ENCODE data around the gene ZNHIT3. TPM values are rescaled to one million over a fixed set of nuclear protein-coding genes. Genes with fewer than 3 reads are reported as not detected.

Gene ZNHIT3
- total RNA-seq, 2 experiments from 2014 or later, result 39.0 to 43.7 TPM

DNA sequence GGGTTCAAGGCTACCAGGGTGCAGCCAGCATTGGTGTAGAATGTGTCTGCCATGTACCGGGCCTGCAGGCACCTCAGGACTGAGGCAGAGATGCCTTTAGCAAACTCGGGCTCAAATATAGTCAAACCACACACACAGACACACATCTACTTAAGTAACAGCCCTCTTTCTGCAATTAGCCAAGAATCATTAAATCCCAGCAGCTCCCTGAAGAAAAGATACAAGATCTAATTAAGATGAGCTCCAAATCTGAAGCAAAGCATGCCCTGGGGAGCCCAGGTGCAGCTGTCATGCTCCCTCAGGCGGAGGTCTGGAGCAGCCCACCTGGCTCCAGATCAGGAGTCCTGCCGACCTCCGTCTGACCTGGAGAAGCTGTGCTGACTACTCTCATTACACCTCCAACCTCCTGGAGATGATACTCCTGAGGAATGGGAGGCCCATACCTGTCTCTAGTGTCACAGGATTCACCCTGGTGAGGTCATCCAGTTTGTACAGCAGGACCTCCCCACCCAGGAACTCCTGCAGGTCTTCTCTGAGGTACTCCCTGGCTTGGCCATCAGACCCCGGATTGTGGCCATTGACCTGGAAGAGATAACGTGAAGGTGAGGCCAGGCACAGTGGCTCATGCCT lies 41.3 kb downstream of the ZNHIT3 start:
- H3K27ac Mint-ChIP-seq, result no peak overlapping the region
- peaks cover 38% of the 10 kb centered on the region for H3K4me1 Mint-ChIP-seq (ENCODE audit: low read depth)
- CTCF ChIA-PET, result interaction anchor here (0.8 kb wide), 1 partner anchor 24 kb away, joined by 3 read pairs; no protein-coding TSS in a partner anchor
- H3K27me3 Mint-ChIP-seq (ENCODE audit: low read depth), result no peaks in the 10 kb centered on the region
- H3K36me3 Mint-ChIP-seq (ENCODE audit: low read depth), result peaks cover 61% of the 10 kb centered on the region
- no peak for DNase-seq
- intact Hi-C loops (cut with micrococcal nuclease), result no loop called here
- H3K4me3 Mint-ChIP-seq, result no peak overlapping the region
- H3K9me3 Mint-ChIP-seq, result no peaks in the 10 kb centered on the region

GRCh38 chr17:36529121-36529520 lies 42.6 kb downstream of the ZNHIT3 start:
- Mint-ChIP-seq H3K4me3 (no peak overlapping the region), H3K27me3 (ENCODE audit: low read depth) (no peaks in the 10 kb centered on the region), H3K36me3 (ENCODE audit: low read depth) (peaks cover 65% of the 10 kb centered on the region), H3K9me3 (no peaks in the 10 kb centered on the region), H3K4me1 (ENCODE audit: low read depth) (peaks cover 49% of the 10 kb centered on the region), H3K27ac (no peak overlapping the region)
- intact Hi-C loops (cut with micrococcal nuclease), result no loop called here
- CTCF ChIA-PET, result interaction anchor here (0.6 kb wide), 1 partner anchor 53 kb away, joined by 3 read pairs; no protein-coding TSS in a partner anchor
- DNase-seq, result no peak

- Mint-ChIP-seq H3K9me3 (no peaks in the 10 kb centered on the region), H3K27ac (no peak overlapping the region), H3K27me3 (ENCODE audit: low read depth) (no peaks in the 10 kb centered on the region), H3K36me3 (ENCODE audit: low read depth) (peaks cover 41% of the 10 kb centered on the region), H3K4me3 (no peak overlapping the region), H3K4me1 (ENCODE audit: low read depth) (peaks cover 41% of the 10 kb centered on the region)
- no peak for DNase-seq
- CTCF ChIA-PET, result no interaction called here
- intact Hi-C loops (cut with micrococcal nuclease), result no loop called here
These were observed 46.0 kb downstream of the ZNHIT3 start for GRCh38 chr17:36532435-36532975.

DNA sequence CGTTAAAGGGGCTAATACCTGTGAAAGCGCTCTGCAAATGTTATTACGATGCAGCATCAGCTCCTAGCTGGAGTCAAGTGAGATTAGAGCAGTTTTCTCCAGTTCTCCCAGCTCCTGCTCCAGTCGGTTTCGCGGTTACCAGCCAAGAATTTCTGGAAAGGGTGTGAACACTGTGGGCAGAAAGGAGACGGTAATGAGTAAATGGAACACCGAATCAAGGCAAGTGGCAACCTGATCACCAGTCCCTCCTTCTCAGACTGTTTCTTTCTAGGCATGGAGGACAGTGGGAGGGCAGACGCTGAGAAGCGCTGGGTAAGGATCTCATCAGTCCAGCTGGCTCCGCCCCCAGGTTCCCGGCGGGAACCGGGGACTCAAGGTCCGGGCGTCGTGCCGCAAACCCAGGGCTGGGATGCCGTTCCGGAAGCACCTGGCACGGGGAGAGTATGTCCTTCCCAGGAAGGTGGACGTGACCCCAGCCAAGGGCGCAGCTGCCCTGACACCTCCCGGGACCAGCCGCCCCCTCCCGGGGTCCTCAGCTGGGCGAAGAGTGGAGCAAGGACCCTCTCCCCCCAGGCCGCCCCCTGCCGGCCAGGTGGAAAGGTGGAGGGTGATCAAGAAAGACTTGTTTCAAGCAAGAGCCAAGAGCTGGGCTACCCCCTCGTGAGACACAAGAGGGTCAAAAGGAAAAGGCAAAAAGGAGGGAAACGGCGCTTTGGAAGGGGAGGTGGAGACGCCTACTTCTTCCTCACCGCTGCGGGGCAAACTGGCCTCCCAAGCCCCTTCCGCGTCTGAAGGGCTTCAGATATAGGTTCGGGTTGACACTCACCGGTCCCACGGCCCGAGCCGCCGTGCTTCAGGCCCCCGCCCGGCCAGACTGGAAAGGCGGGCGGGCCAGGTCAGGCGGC lies 47.7 kb downstream of the ZNHIT3 start:
- Mint-ChIP-seq H3K27ac (peak overlapping the region; percentile 96), H3K27me3 (ENCODE audit: low read depth) (no peaks in the 10 kb centered on the region), H3K9me3 (no peaks in the 10 kb centered on the region), H3K36me3 (ENCODE audit: low read depth) (peaks cover 38% of the 10 kb centered on the region), H3K4me1 (ENCODE audit: low read depth) (peaks cover 46% of the 10 kb centered on the region), H3K4me3 (peak overlapping the region; percentile 98)
- CTCF ChIA-PET, result interaction anchor here (0.6 to 3.1 kb wide), 7 partner anchors 10 to 51 kb away, joined by 3 to 13 read pairs (median 4); no protein-coding TSS in a partner anchor
- peak; percentile 53 for DNase-seq
- intact Hi-C loops (cut with micrococcal nuclease), result loop anchor here (1.0 to 2.0 kb wide), 4 partner anchors 10 to 68 kb away; partner anchors contain the start of genes DHRS11 and ZNHIT3

- Mint-ChIP-seq H3K4me1 (ENCODE audit: low read depth) (peaks cover 48% of the 10 kb centered on the region), H3K4me3 (peak within 1 kb of the TSS; percentile 98), H3K36me3 (ENCODE audit: low read depth) (peaks cover 37% of the 10 kb centered on the region), H3K9me3 (no peaks in the 10 kb centered on the region), H3K27ac (peak within 1 kb of the TSS; percentile 96), H3K27me3 (ENCODE audit: low read depth) (no peaks in the 10 kb centered on the region)
- CTCF ChIA-PET, result interaction anchor here (1.0 to 3.1 kb wide), 5 partner anchors 9 to 50 kb away, joined by 3 to 13 read pairs (median 4); no protein-coding TSS in a partner anchor
- peak; percentile 86 for DNase-seq
- intact Hi-C loops (cut with micrococcal nuclease), result loop anchor here (1.0 to 2.0 kb wide), 5 partner anchors 9 to 67 kb away; partner anchors contain the start of genes DHRS11, GGNBP2 and ZNHIT3
These were observed 48.6 kb downstream of the ZNHIT3 start, which contains the start of the genes MYO19 and PIGW for GRCh38 chr17:36534840-36535668. TSS of gene MYO19 (minus strand) at chr17:36534868. CDS start at chr17:36532538, 2,330 bp downstream. TSS of gene PIGW (plus strand) at chr17:36534987. CDS start at chr17:36537102, 2,115 bp downstream.

DNA sequence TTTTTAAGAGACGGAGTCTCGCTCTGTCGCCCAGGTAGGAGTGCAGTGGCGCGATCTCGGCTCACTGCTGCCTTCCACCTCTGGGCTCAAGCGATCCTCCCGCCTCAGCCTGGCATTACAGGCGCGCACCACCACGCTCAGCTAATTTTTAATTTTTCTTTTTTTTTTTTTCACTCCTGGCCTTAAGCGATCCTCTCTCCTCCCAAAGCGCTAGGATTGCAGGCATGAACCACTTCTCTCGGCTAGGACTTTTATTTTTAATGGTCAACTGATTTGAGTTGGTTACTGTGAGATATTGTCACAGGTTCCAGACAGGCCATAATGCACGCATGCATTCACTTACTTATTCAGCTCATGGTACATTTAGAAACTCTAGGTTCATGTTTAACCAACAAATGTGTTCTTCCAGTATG lies 49.2 kb downstream of the ZNHIT3 start:
- Mint-ChIP-seq H3K27me3 (ENCODE audit: low read depth) (no peaks in the 10 kb centered on the region), H3K4me1 (ENCODE audit: low read depth) (peaks cover 48% of the 10 kb centered on the region), H3K27ac (peak overlapping the region; percentile 96), H3K4me3 (peak overlapping the region; percentile 98), H3K36me3 (ENCODE audit: low read depth) (peaks cover 34% of the 10 kb centered on the region), H3K9me3 (no peaks in the 10 kb centered on the region)
- CTCF ChIA-PET, result interaction anchor here (1.7 to 3.1 kb wide), 2 partner anchors 11 to 15 kb away, joined by 4 to 13 read pairs; no protein-coding TSS in a partner anchor
- DNase-seq, result no peak
- intact Hi-C loops (cut with micrococcal nuclease), result loop anchor here (1.0 to 2.0 kb wide), 3 partner anchors 9 to 55 kb away; partner anchors contain the start of genes DHRS11, GGNBP2 and ZNHIT3

DNA sequence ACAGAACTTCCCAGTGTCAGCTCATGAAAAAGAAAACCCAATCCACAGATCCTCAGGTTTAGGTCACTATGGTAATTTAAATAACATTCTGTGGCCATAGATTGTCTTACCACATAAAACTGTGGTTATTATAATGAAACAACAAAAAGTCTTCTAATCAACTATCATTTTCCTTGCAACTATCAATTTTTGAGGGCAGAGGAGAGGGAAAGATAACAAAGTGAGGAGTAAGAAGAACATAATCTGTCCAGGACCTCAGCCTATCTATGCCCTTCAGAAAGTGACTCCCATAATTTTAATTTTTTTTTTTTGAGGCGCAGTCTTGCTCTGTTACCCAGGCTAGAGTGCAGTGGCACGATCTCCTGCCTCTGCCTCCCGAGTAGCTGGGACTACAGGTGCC lies 54.2 kb downstream of the ZNHIT3 start:
- CTCF ChIA-PET, result interaction anchor here (0.8 kb wide), 1 partner anchor 62 kb away, joined by 4 read pairs; no protein-coding TSS in a partner anchor
- H3K4me1 Mint-ChIP-seq (ENCODE audit: low read depth), result peaks cover 36% of the 10 kb centered on the region
- intact Hi-C loops (cut with micrococcal nuclease), result loop anchor here (10.0 kb wide), 1 partner anchor 404 kb away; the partner anchor contains the start of gene AATF

DNA sequence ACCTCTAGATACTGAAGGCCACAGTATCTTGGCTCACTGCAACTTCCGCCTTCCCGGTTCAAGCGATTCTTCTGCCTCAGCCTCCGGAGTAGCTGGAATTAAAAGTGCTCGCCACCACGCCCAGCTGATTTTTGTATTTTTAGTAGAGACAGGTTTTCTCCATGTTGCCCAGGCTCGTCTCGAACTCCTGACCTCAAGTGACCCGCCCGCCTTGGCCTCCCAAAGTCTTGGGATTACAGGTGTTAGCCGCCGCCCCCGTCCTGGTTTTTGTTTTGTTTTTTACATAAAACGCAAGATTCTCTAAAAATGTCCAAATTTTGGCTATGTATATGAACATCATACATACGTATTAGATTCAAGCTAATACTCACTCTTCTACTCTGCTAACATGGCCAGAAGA lies 56.3 kb downstream of the ZNHIT3 start:
- Mint-ChIP-seq H3K9me3 (no peaks in the 10 kb centered on the region), H3K4me3 (peak overlapping the region; percentile 86), H3K27ac (no peak overlapping the region), H3K4me1 (ENCODE audit: low read depth) (peaks cover 27% of the 10 kb centered on the region), H3K27me3 (ENCODE audit: low read depth) (no peaks in the 10 kb centered on the region), H3K36me3 (ENCODE audit: low read depth) (peaks cover 19% of the 10 kb centered on the region)
- DNase-seq, result no peak
- CTCF ChIA-PET, result no interaction called here
- intact Hi-C loops (cut with micrococcal nuclease), result loop anchor here (10.0 kb wide), 1 partner anchor 402 kb away; the partner anchor contains the start of gene AATF

More for the DNA sequence above, 54.2 kb downstream of the ZNHIT3 start:
- no peaks in the 10 kb centered on the region for H3K9me3 Mint-ChIP-seq
- no peaks in the 10 kb centered on the region for H3K27me3 Mint-ChIP-seq (ENCODE audit: low read depth)
- H3K4me3 Mint-ChIP-seq, result no peak overlapping the region
- H3K27ac Mint-ChIP-seq, result no peak overlapping the region
- H3K36me3 Mint-ChIP-seq (ENCODE audit: low read depth), result peaks cover 11% of the 10 kb centered on the region
- DNase-seq, result no peak

DNA sequence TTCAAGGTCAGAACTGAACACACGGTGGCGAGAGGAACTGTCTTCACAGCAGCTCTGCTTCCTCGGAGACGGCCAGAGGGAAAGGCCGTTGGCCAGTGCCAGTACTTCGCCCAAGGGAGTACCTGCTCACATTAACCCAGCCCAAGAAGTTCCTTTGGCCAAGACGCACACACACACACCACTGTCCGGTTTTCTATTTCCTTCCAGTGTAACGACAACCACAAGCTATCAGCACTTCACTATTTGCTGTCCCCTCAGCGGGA lies 57.5 kb downstream of the ZNHIT3 start:
- peaks cover 33% of the 10 kb centered on the region for H3K4me1 Mint-ChIP-seq (ENCODE audit: low read depth)
- peak; percentile 47 for DNase-seq
- peak overlapping the region; percentile 86 for H3K4me3 Mint-ChIP-seq
- no peaks in the 10 kb centered on the region for H3K9me3 Mint-ChIP-seq
- H3K27ac Mint-ChIP-seq, result peak overlapping the region; percentile 94
- no peaks in the 10 kb centered on the region for H3K27me3 Mint-ChIP-seq (ENCODE audit: low read depth)
- CTCF ChIA-PET, result interaction anchor here (1.2 to 1.3 kb wide), 2 partner anchors 10 to 58 kb away, joined by 6 to 7 read pairs; partner anchors contain the start of genes MRM1, MYO19 and PIGW
- H3K36me3 Mint-ChIP-seq (ENCODE audit: low read depth), result peaks cover 21% of the 10 kb centered on the region
- intact Hi-C loops (cut with micrococcal nuclease), result loop anchor here (1.0 to 10.0 kb wide), 5 partner anchors 9 to 401 kb away; partner anchors contain the start of genes AATF, DHRS11 and ZNHIT3

DNA sequence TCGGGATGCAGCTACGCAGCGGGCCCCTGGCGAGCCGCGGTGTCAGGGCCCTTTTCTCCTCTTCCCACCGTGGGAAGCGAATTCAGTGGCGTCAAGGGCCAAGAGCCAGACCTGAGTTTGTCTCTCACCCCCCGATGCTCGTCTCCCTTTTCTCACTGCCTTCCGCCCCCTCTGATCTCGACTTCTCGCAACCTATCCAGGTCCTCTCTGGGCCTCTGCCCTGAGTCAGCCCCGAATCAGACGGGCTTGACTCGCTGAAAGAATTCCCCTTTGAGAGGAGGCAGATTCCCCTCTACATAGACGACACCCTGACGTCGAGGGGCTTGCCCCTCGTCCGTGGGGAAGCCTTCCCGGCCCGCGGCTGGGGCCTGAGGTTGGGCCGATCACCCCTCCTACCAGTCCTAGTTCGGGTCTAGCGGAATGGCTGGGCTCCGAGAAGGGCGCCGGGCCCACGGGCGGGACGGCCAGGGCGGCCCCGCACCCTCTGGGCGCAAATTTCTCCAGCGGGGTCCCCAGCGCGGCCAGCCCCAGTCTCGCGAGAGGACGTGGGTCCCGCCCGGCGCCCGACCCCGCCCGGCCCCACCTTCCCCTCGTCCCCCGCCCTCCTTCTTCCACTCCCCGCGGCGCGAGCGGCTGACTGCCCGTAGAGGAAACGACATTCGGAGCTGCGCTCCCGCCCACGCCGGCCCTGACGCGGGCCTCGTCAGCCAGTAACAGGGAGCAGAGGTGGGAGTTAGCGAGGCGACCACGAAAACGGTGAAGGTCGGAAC lies 58.0 kb downstream of the ZNHIT3 start, which contains the start of gene GGNBP2:
Gene GGNBP2 (plus strand): TSS at position 613 of the 770 bp plus-strand sequence. CDS start 806 bp downstream, outside the sequence.
- peaks cover 21% of the 10 kb centered on the region for H3K36me3 Mint-ChIP-seq (ENCODE audit: low read depth)
- H3K4me3 Mint-ChIP-seq, result peak within 1 kb of the TSS; percentile 86
- H3K27ac Mint-ChIP-seq, result peak within 1 kb of the TSS; percentile 94
- peak; percentile 96 for DNase-seq
- intact Hi-C loops (cut with micrococcal nuclease), result loop anchor here (1.0 to 10.0 kb wide), 7 partner anchors 9 to 1063 kb away; partner anchors contain the start of genes AATF, DHRS11, SYNRG and ZNHIT3
- H3K27me3 Mint-ChIP-seq (ENCODE audit: low read depth), result no peaks in the 10 kb centered on the region
- CTCF ChIA-PET, result interaction anchor here (1.2 to 1.3 kb wide), 2 partner anchors 10 to 57 kb away, joined by 6 to 7 read pairs; partner anchors contain the start of genes MRM1, MYO19 and PIGW
- no peaks in the 10 kb centered on the region for H3K9me3 Mint-ChIP-seq
- H3K4me1 Mint-ChIP-seq (ENCODE audit: low read depth), result peaks cover 35% of the 10 kb centered on the region
